OCI-LY1 (cell line): ENCODE data around the gene CCDC71.

Experiments used
- H2AFZ ChIP-seq: fragments of 200-600 bp; sonication (generic), shearing (Covaris generic); 2 replicates; pipeline ENCODE4 v1.6.0; 2014; ENCODE audit warnings: antibody characterized with exemption, mild to moderate bottlenecking, low read length
- H3F3A ChIP-seq: fragments of 200-600 bp; sonication (generic), shearing (Covaris generic); 2 replicates; pipeline ENCODE4 v1.6.0; 2014; ENCODE audit warnings: mild to moderate bottlenecking, antibody characterized with exemption, low read length, moderate library complexity; ENCODE audit not compliant: insufficient read depth
- H3K27ac ChIP-seq: fragments of 200-600 bp; sonication (generic); 2 replicates; pipeline ENCODE4 v1.5.1; 2014; ENCODE audit warnings: low read length, mixed run types, mild to moderate bottlenecking, low read depth; ENCODE audit not compliant: poor library complexity, severe bottlenecking
- H3K27me3 ChIP-seq: fragments of 200-600 bp; sonication (generic); 2 replicates; pipeline ENCODE4 v1.6.0; 2014; ENCODE audit warnings: antibody characterized with exemption, mild to moderate bottlenecking, low read length, moderate library complexity; ENCODE audit not compliant: insufficient read depth
- H3K36me3 ChIP-seq: fragments of 200-600 bp; sonication (generic); 2 replicates; pipeline ENCODE4 v1.6.1; 2014; ENCODE audit warnings: mild to moderate bottlenecking, antibody characterized with exemption, low read length, moderate library complexity, mixed read lengths; ENCODE audit not compliant: insufficient read depth
- H3K4me1 ChIP-seq: fragments of 200-600 bp; sonication (generic); 2 replicates; pipeline ENCODE4 v1.5.1; 2014; ENCODE audit warnings: mild to moderate bottlenecking, low read length, moderate library complexity; ENCODE audit not compliant: insufficient read depth, severe bottlenecking
- H3K4me2 ChIP-seq: fragments of 200-600 bp; sonication (generic), shearing (Covaris generic); 2 replicates; pipeline ENCODE4 v1.6.1; 2014; ENCODE audit warnings: low read length
- H3K4me3 ChIP-seq: fragments of 200-600 bp; sonication (generic); 2 replicates; pipeline ENCODE4 v1.5.1; 2014; ENCODE audit warnings: low read length, low read depth, mild to moderate bottlenecking, mixed read lengths; ENCODE audit not compliant: poor library complexity, severe bottlenecking
- H3K79me2 ChIP-seq: fragments of 200-600 bp; shearing (Covaris generic); 2 replicates; pipeline ENCODE4 v1.6.1; 2016; ENCODE audit warnings: mixed run types, low read length, mixed read lengths; ENCODE audit not compliant: insufficient read depth
- H3K9ac ChIP-seq: fragments of 200-600 bp; sonication (generic), shearing (Covaris generic); 2 replicates; pipeline ENCODE4 v1.6.1; 2014; ENCODE audit warnings: mild to moderate bottlenecking, low read length, mixed read lengths
- H3K9me2 ChIP-seq: fragments of 200-600 bp; sonication (generic), shearing (Covaris generic); 2 replicates; pipeline ENCODE4 v1.6.1; 2014; ENCODE audit warnings: low read depth, mild to moderate bottlenecking, low read length, mixed read lengths
- H3K9me3 ChIP-seq: fragments of 200-600 bp; shearing (Covaris generic); 2 replicates; pipeline ENCODE4 v1.6.1; 2014; ENCODE audit warnings: low read length, mixed read lengths
- H4K20me1 ChIP-seq: fragments of 200-600 bp; sonication (generic), shearing (Covaris generic); 2 replicates; pipeline ENCODE4 v1.6.0; 2016; ENCODE audit warnings: mild to moderate bottlenecking, low read length; ENCODE audit not compliant: insufficient read depth
- EZH2 ChIP-seq: fragments of 200-600 bp; sonication (generic), shearing (Covaris generic); IDR thresholded peaks from 2 replicates; pipeline ENCODE4 v1.8.0; 2017; ENCODE audit warnings: borderline replicate concordance, mixed run types, mild to moderate bottlenecking, antibody characterized with exemption, low read length, moderate library complexity, mixed read lengths
- TF ChIP-seq, protein P1 (sequence below): fragments of 200-600 bp; sonication (generic), shearing (Covaris generic); IDR thresholded peaks from 2 replicates; pipeline ENCODE4 v1.5.1; 2017; ENCODE audit warnings: mild to moderate bottlenecking, antibody characterized with exemption, low read length, moderate library complexity, mixed read lengths

Gene CCDC71

GRCh38 chr3:49177073-49177472 lies 10.9 kb upstream of the CCDC71 start:
- H3F3A ChIP-seq: no peaks in the 10 kb centered on the region
- no peaks in the 10 kb centered on the region; the same call in 1 of the 2 replicates for H3K27me3 ChIP-seq
- TF ChIP-seq EZH2: no peak
- TF ChIP-seq, protein P1, sequence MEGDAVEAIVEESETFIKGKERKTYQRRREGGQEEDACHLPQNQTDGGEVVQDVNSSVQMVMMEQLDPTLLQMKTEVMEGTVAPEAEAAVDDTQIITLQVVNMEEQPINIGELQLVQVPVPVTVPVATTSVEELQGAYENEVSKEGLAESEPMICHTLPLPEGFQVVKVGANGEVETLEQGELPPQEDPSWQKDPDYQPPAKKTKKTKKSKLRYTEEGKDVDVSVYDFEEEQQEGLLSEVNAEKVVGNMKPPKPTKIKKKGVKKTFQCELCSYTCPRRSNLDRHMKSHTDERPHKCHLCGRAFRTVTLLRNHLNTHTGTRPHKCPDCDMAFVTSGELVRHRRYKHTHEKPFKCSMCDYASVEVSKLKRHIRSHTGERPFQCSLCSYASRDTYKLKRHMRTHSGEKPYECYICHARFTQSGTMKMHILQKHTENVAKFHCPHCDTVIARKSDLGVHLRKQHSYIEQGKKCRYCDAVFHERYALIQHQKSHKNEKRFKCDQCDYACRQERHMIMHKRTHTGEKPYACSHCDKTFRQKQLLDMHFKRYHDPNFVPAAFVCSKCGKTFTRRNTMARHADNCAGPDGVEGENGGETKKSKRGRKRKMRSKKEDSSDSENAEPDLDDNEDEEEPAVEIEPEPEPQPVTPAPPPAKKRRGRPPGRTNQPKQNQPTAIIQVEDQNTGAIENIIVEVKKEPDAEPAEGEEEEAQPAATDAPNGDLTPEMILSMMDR: no peak
- no peaks in the 10 kb centered on the region for H3K9me2 ChIP-seq
- H3K79me2 ChIP-seq: no peaks in the 10 kb centered on the region
- no peaks in the 10 kb centered on the region for H3K36me3 ChIP-seq
- no peak overlapping the region for H3K9ac ChIP-seq
- no peak overlapping the region for H3K4me2 ChIP-seq
- no peak overlapping the region for H3K27ac ChIP-seq
- no peaks in the 10 kb centered on the region for H3K4me1 ChIP-seq
- H4K20me1 ChIP-seq: no peaks in the 10 kb centered on the region
- H3K9me3 ChIP-seq: no peaks in the 10 kb centered on the region
- H3K4me3 ChIP-seq: no peak overlapping the region
- no peak overlapping the region for H2AFZ ChIP-seq

DNA sequence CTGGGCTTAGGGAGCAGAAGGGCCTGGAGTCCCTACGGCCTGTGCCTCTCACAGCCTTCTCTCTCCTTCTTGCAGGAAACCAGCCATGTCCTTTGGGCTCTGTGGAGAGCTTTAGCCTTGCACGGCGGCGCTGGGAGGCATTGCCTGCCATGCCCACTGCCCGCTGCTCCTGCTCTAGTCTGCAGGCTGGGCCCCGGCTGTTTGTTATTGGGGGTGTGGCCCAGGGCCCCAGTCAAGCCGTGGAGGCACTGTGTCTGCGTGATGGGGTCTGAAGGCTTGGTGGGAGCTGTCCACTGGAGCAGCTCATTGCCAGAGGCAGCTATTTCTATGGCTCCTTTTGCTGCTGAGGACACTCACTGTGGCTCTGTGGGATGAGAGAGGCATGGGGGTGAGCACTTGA lies 9.4 kb upstream of the CCDC71 start:
- no peaks in the 10 kb centered on the region for H3K9me3 ChIP-seq
- no peak overlapping the region for H2AFZ ChIP-seq
- H3K4me3 ChIP-seq: no peak overlapping the region
- H3K4me2 ChIP-seq: no peak overlapping the region
- no peaks in the 10 kb centered on the region for H3K9me2 ChIP-seq
- H3K9ac ChIP-seq: no peak overlapping the region
- H3K36me3 ChIP-seq: no peaks in the 10 kb centered on the region
- H3K27me3 ChIP-seq: no peaks in the 10 kb centered on the region; the same call in 1 of the 2 replicates
- H3F3A ChIP-seq: no peaks in the 10 kb centered on the region
- no peaks in the 10 kb centered on the region for H3K79me2 ChIP-seq
- H4K20me1 ChIP-seq: no peaks in the 10 kb centered on the region
- no peak overlapping the region for H3K27ac ChIP-seq
- TF ChIP-seq EZH2: no peak
- TF ChIP-seq, protein P1: no peak
- peaks cover 8% of the 10 kb centered on the region for H3K4me1 ChIP-seq

GRCh38 chr3:49174397-49174985 lies 8.4 kb upstream of the CCDC71 start:
- Histone ChIP-seq H3K4me3 (no peak overlapping the region), H3K4me2 (no peak overlapping the region), H3K9me3 (no peaks in the 10 kb centered on the region), H3K9ac (no peak overlapping the region), H3K79me2 (no peaks in the 10 kb centered on the region), H2AFZ (no peak overlapping the region), H3K27me3 (no peaks in the 10 kb centered on the region), H3K4me1 (peaks cover 8% of the 10 kb centered on the region), H3K27ac (no peak overlapping the region), H3F3A (no peaks in the 10 kb centered on the region), H3K9me2 (no peaks in the 10 kb centered on the region), H4K20me1 (no peaks in the 10 kb centered on the region), H3K36me3 (no peaks in the 10 kb centered on the region)
- TF ChIP-seq, protein P1: no peak
- TF ChIP-seq EZH2: no peak
